ENCODE data around the gene EYS. TPM values are rescaled to one million over a fixed set of nuclear protein-coding genes. Genes with fewer than 3 reads are reported as not detected.

Gene EYS
- total and polyA plus RNA-seq, 4 donors, result 0.53 to 4.5 (median 2.4) TPM

GRCh38 chr6:65231616-65232015 lies 475.4 kb downstream of the EYS start:
- no CpG with 5 or more reads among the region's 1 CpG for WGBS (ENCODE audit: insufficient coverage)
- Histone ChIP-seq H3K36me3 (ENCODE audit: control insufficient read depth, insufficient read depth, low read length) (no peaks in the 10 kb centered on the region), H3K4me1 (ENCODE audit: control insufficient read depth, insufficient read depth, low read length) (no peaks in the 10 kb centered on the region)

GRCh38 chr6:65229825-65230224 lies 477.2 kb downstream of the EYS start:
- Histone ChIP-seq H3K4me1 (ENCODE audit: control insufficient read depth, insufficient read depth, low read length) (no peaks in the 10 kb centered on the region), H3K4me3 (ENCODE audit: low read depth, low read length) (no peak overlapping the region), H3K27me3 (ENCODE audit: control insufficient read depth, insufficient read depth, low read length) (no peaks in the 10 kb centered on the region), H3K9me3 (ENCODE audit: control insufficient read depth, insufficient read depth, low read length) (no peaks in the 10 kb centered on the region), H3K27ac (ENCODE audit: low read depth, low read length) (no peak overlapping the region), H3K36me3 (ENCODE audit: control insufficient read depth, insufficient read depth, low read length) (no peaks in the 10 kb centered on the region)
- no CpG with 5 or more reads among the region's 1 CpG for WGBS (ENCODE audit: insufficient coverage)
- no peak for DNase-seq (ENCODE audit: low read depth in 4 of 6, low spot score in 6 of 6)

More at GRCh38 chr6:65231616-65232015, 475.4 kb downstream of the EYS start:
- Histone ChIP-seq H3K9me3 (ENCODE audit: control insufficient read depth, insufficient read depth, low read length) (no peaks in the 10 kb centered on the region), H3K27ac (ENCODE audit: low read depth, low read length) (no peak overlapping the region), H3K4me3 (ENCODE audit: low read depth, low read length) (no peak overlapping the region), H3K27me3 (ENCODE audit: control insufficient read depth, insufficient read depth, low read length) (no peaks in the 10 kb centered on the region)
- DNase-seq (ENCODE audit: low read depth in 4 of 6, low spot score in 6 of 6), result no peak

- H3K4me3 ChIP-seq (ENCODE audit: low read depth, low read length), result no peak overlapping the region
- WGBS (ENCODE audit: insufficient coverage), result 100% methylated on average over 1 of the region's 1 CpG
- DNase-seq (ENCODE audit: low read depth in 4 of 6, low spot score in 6 of 6), result no peak
- H3K36me3 ChIP-seq (ENCODE audit: control insufficient read depth, insufficient read depth, low read length), result no peaks in the 10 kb centered on the region
- no peak overlapping the region for H3K27ac ChIP-seq (ENCODE audit: low read depth, low read length)
- peaks cover 4% of the 10 kb centered on the region for H3K9me3 ChIP-seq (ENCODE audit: control insufficient read depth, insufficient read depth, low read length)
- no peaks in the 10 kb centered on the region for H3K27me3 ChIP-seq (ENCODE audit: control insufficient read depth, insufficient read depth, low read length)
- H3K4me1 ChIP-seq (ENCODE audit: control insufficient read depth, insufficient read depth, low read length), result no peaks in the 10 kb centered on the region
Measured at GRCh38 chr6:65221153-65221552, 485.9 kb downstream of the EYS start.

- H3K4me1 ChIP-seq (ENCODE audit: control insufficient read depth, insufficient read depth, low read length), result no peaks in the 10 kb centered on the region
- no peaks in the 10 kb centered on the region for H3K27me3 ChIP-seq (ENCODE audit: control insufficient read depth, insufficient read depth, low read length)
- no peaks in the 10 kb centered on the region for H3K36me3 ChIP-seq (ENCODE audit: control insufficient read depth, insufficient read depth, low read length)
- DNase-seq (ENCODE audit: low read depth in 4 of 6, low spot score in 6 of 6), result no peak
- H3K4me3 ChIP-seq (ENCODE audit: low read depth, low read length), result no peak overlapping the region
- no peak overlapping the region for H3K27ac ChIP-seq (ENCODE audit: low read depth, low read length)
- WGBS (ENCODE audit: insufficient coverage), result 89% methylated on average over 2 of the region's 2 CpGs
- peaks cover 3% of the 10 kb centered on the region for H3K9me3 ChIP-seq (ENCODE audit: control insufficient read depth, insufficient read depth, low read length)
Measured at GRCh38 chr6:65202738-65203137, 504.3 kb downstream of the EYS start.

GRCh38 chr6:65199683-65200082 lies 507.3 kb downstream of the EYS start:
- H3K27me3 ChIP-seq (ENCODE audit: control insufficient read depth, insufficient read depth, low read length), result no peaks in the 10 kb centered on the region
- H3K36me3 ChIP-seq (ENCODE audit: control insufficient read depth, insufficient read depth, low read length), result no peaks in the 10 kb centered on the region
- H3K4me1 ChIP-seq (ENCODE audit: control insufficient read depth, insufficient read depth, low read length), result no peaks in the 10 kb centered on the region
- H3K9me3 ChIP-seq (ENCODE audit: control insufficient read depth, insufficient read depth, low read length), result no peaks in the 10 kb centered on the region
- no peak overlapping the region for H3K27ac ChIP-seq (ENCODE audit: low read depth, low read length)
- DNase-seq (ENCODE audit: low read depth in 4 of 6, low spot score in 6 of 6), result no peak
- no peak overlapping the region for H3K4me3 ChIP-seq (ENCODE audit: low read depth, low read length)
- 100% methylated on average over 2 of the region's 3 CpGs for WGBS (ENCODE audit: insufficient coverage)

- H3K4me1 ChIP-seq (ENCODE audit: control insufficient read depth, insufficient read depth, low read length), result no peaks in the 10 kb centered on the region
- no peaks in the 10 kb centered on the region for H3K27me3 ChIP-seq (ENCODE audit: control insufficient read depth, insufficient read depth, low read length)
- no peak for DNase-seq (ENCODE audit: low read depth in 4 of 6, low spot score in 6 of 6)
- no peaks in the 10 kb centered on the region for H3K9me3 ChIP-seq (ENCODE audit: control insufficient read depth, insufficient read depth, low read length)
- H3K27ac ChIP-seq (ENCODE audit: low read depth, low read length), result no peak overlapping the region
- H3K4me3 ChIP-seq (ENCODE audit: low read depth, low read length), result no peak overlapping the region
- no peaks in the 10 kb centered on the region for H3K36me3 ChIP-seq (ENCODE audit: control insufficient read depth, insufficient read depth, low read length)
- no CpG with 5 or more reads among the region's 3 CpGs for WGBS (ENCODE audit: insufficient coverage)
Measured at GRCh38 chr6:65199121-65199520, 507.9 kb downstream of the EYS start.

GRCh38 chr6:65191471-65191870 lies 515.6 kb downstream of the EYS start:
- no peaks in the 10 kb centered on the region for H3K36me3 ChIP-seq (ENCODE audit: control insufficient read depth, insufficient read depth, low read length)
- no peak overlapping the region for H3K4me3 ChIP-seq (ENCODE audit: low read depth, low read length)
- 35% methylated on average over 2 of the region's 2 CpGs for WGBS (ENCODE audit: insufficient coverage)
- no peaks in the 10 kb centered on the region for H3K4me1 ChIP-seq (ENCODE audit: control insufficient read depth, insufficient read depth, low read length)
- H3K27ac ChIP-seq (ENCODE audit: low read depth, low read length), result no peak overlapping the region
- DNase-seq (ENCODE audit: low read depth in 4 of 6, low spot score in 6 of 6), result peak in 2 of 6 donors; percentile 58 to 76
- H3K9me3 ChIP-seq (ENCODE audit: control insufficient read depth, insufficient read depth, low read length), result no peaks in the 10 kb centered on the region
- no peaks in the 10 kb centered on the region for H3K27me3 ChIP-seq (ENCODE audit: control insufficient read depth, insufficient read depth, low read length)

GRCh38 chr6:65189236-65189881 lies 517.7 kb downstream of the EYS start:
- Histone ChIP-seq H3K27ac (ENCODE audit: low read depth, low read length) (no peak overlapping the region), H3K4me3 (ENCODE audit: low read depth, low read length) (no peak overlapping the region), H3K27me3 (ENCODE audit: control insufficient read depth, insufficient read depth, low read length) (no peaks in the 10 kb centered on the region), H3K4me1 (ENCODE audit: control insufficient read depth, insufficient read depth, low read length) (no peaks in the 10 kb centered on the region), H3K9me3 (ENCODE audit: control insufficient read depth, insufficient read depth, low read length) (no peaks in the 10 kb centered on the region), H3K36me3 (ENCODE audit: control insufficient read depth, insufficient read depth, low read length) (no peaks in the 10 kb centered on the region)
- peak in 1 of 6 donors; percentile 17 for DNase-seq (ENCODE audit: low read depth in 4 of 6, low spot score in 6 of 6)
- WGBS (ENCODE audit: insufficient coverage), result no CpG with 5 or more reads among the region's 5 CpGs

- Histone ChIP-seq H3K36me3 (ENCODE audit: control insufficient read depth, insufficient read depth, low read length) (no peaks in the 10 kb centered on the region), H3K4me3 (ENCODE audit: low read depth, low read length) (no peak overlapping the region), H3K27ac (ENCODE audit: low read depth, low read length) (no peak overlapping the region), H3K4me1 (ENCODE audit: control insufficient read depth, insufficient read depth, low read length) (no peaks in the 10 kb centered on the region), H3K27me3 (ENCODE audit: control insufficient read depth, insufficient read depth, low read length) (no peaks in the 10 kb centered on the region), H3K9me3 (ENCODE audit: control insufficient read depth, insufficient read depth, low read length) (no peaks in the 10 kb centered on the region)
- no CpG with 5 or more reads among the region's 1 CpG for WGBS (ENCODE audit: insufficient coverage)
- DNase-seq (ENCODE audit: low read depth in 4 of 6, low spot score in 6 of 6), result peak in 1 of 6 donors; percentile 52
Measured at GRCh38 chr6:65186826-65187225, 520.2 kb downstream of the EYS start.

- Histone ChIP-seq H3K4me3 (ENCODE audit: low read depth, low read length) (no peak overlapping the region), H3K9me3 (ENCODE audit: control insufficient read depth, insufficient read depth, low read length) (no peaks in the 10 kb centered on the region), H3K27ac (ENCODE audit: low read depth, low read length) (no peak overlapping the region), H3K27me3 (ENCODE audit: control insufficient read depth, insufficient read depth, low read length) (no peaks in the 10 kb centered on the region), H3K4me1 (ENCODE audit: control insufficient read depth, insufficient read depth, low read length) (no peaks in the 10 kb centered on the region), H3K36me3 (ENCODE audit: control insufficient read depth, insufficient read depth, low read length) (no peaks in the 10 kb centered on the region)
- DNase-seq (ENCODE audit: low read depth in 4 of 6, low spot score in 6 of 6), result no peak
- WGBS (ENCODE audit: insufficient coverage), result 100% methylated on average over 1 of the region's 2 CpGs
Measured at GRCh38 chr6:65182681-65183080, 524.3 kb downstream of the EYS start.

Data from spinal cord (tissue), 10 donors.